ENCODE data around the gene MKRN3.
"Not testable (repeated sequence)": the region's sequence is repeated elsewhere in the genome, so short reads cannot be mapped to it uniquely, and the experiment has no call there.

MKRN3 gene

GRCh38 chr15:23570486-23570885 is 5.0 kb downstream of the MKRN3 start:
- Histone ChIP-seq H3K27ac (no peak overlapping the region), H3K27me3 (no peaks in the 10 kb centered on the region), H3K9me3 (replicated peaks in 1 of 11) (peaks cover 0 to 2% (median 0%) of the 10 kb centered on the region in 11 experiments; a peak in 3 of 22 replicates), H4K20me1 (0 out of 22 replicates have a peak, but pooled peaks cover 0 to 3% (median 0%) of the 10 kb centered on the region in 11 experiments), H3K4me3 (no peak overlapping the region), H3K9ac (no peak overlapping the region), H3K4me2 (0 out of 22 replicates have a peak overlapping the region, but pooled peaks of 1 of the 11 experiments have one; percentile 13), H3K36me3 (no peaks in the 10 kb centered on the region), H3K4me1 (peaks cover 7 to 29% (median 19%) of the 10 kb centered on the region in 10 experiments; a peak in 16 of 20 replicates)
- no peak for TF ChIP-seq Cebpa-rat (IDR thresholded peaks at IDR 0.05)

- H3K27ac ChIP-seq, result no peak overlapping the region
- H3K4me2 ChIP-seq, result no peak overlapping the region
- 0 out of 22 replicates have a peak, but pooled peaks cover 0 to 3% (median 0%) of the 10 kb centered on the region in 11 experiments for H4K20me1 ChIP-seq
- no peak overlapping the region for H3K9ac ChIP-seq
- H3K4me3 ChIP-seq, result no peak overlapping the region
- no peak for TF ChIP-seq Cebpa-rat (IDR thresholded peaks at IDR 0.05)
- no peaks in the 10 kb centered on the region for H3K27me3 ChIP-seq
- H3K36me3 ChIP-seq, result no peaks in the 10 kb centered on the region
- no peaks in the 10 kb centered on the region for H3K9me3 ChIP-seq (replicated peaks in 1 of 11)
- peaks cover 0 to 6% (median 0%) of the 10 kb centered on the region in 10 experiments; a peak in 3 of 20 replicates for H3K4me1 ChIP-seq
Observed at GRCh38 chr15:23572844-23573243, 7.4 kb downstream of the MKRN3 start.

- no peak overlapping the region for H3K9ac ChIP-seq
- H3K9me3 ChIP-seq (replicated peaks in 1 of 11), result no peaks in the 10 kb centered on the region
- H4K20me1 ChIP-seq, result 0 out of 22 replicates have a peak, but pooled peaks cover 0 to 3% (median 0%) of the 10 kb centered on the region in 11 experiments
- H3K36me3 ChIP-seq, result no peaks in the 10 kb centered on the region
- no peaks in the 10 kb centered on the region for H3K27me3 ChIP-seq
- no peak overlapping the region for H3K4me2 ChIP-seq
- H3K4me1 ChIP-seq, result no peaks in the 10 kb centered on the region
- no peak overlapping the region for H3K4me3 ChIP-seq
- H3K27ac ChIP-seq, result no peak overlapping the region
- TF ChIP-seq Cebpa-rat (IDR thresholded peaks at IDR 0.05), result no peak
Observed at GRCh38 chr15:23574742-23575141, 9.3 kb downstream of the MKRN3 start.

GRCh38 chr15:23576061-23576460 is 10.6 kb downstream of the MKRN3 start:
- no peak overlapping the region for H3K4me2 ChIP-seq
- no peak for TF ChIP-seq Cebpa-rat (IDR thresholded peaks at IDR 0.05)

GRCh38 chr15:23578521-23579150 is 13.2 kb downstream of the MKRN3 start:
- no peaks in the 10 kb centered on the region for H3K36me3 ChIP-seq
- no peak overlapping the region for H3K27ac ChIP-seq
- H3K4me2 ChIP-seq, result no peak overlapping the region
- TF ChIP-seq Cebpa-rat (IDR thresholded peaks at IDR 0.05), result no peak
- H4K20me1 ChIP-seq, result 0 out of 22 replicates have a peak, but pooled peaks cover 0 to 3% (median 0%) of the 10 kb centered on the region in 11 experiments
- H3K4me1 ChIP-seq, result peaks cover 0 to 12% (median 8%) of the 10 kb centered on the region in 10 experiments; a peak in 10 of 20 replicates
- no peaks in the 10 kb centered on the region for H3K9me3 ChIP-seq (replicated peaks in 1 of 11)
- no peak overlapping the region for H3K9ac ChIP-seq
- H3K27me3 ChIP-seq, result no peaks in the 10 kb centered on the region
- no peak overlapping the region for H3K4me3 ChIP-seq

More at GRCh38 chr15:23576061-23576460, 10.6 kb downstream of the MKRN3 start:
- Histone ChIP-seq H3K4me1 (no peaks in the 10 kb centered on the region), H3K36me3 (no peaks in the 10 kb centered on the region), H4K20me1 (0 out of 22 replicates have a peak, but pooled peaks cover 0 to 3% (median 0%) of the 10 kb centered on the region in 11 experiments), H3K27me3 (no peaks in the 10 kb centered on the region), H3K9ac (no peak overlapping the region), H3K4me3 (no peak overlapping the region), H3K27ac (no peak overlapping the region), H3K9me3 (replicated peaks in 1 of 11) (no peaks in the 10 kb centered on the region)

- TF ChIP-seq Cebpa-rat (IDR thresholded peaks at IDR 0.05), result no peak
- Histone ChIP-seq H3K4me2 (no peak overlapping the region), H3K4me3 (no peak overlapping the region), H3K27ac (no peak overlapping the region), H3K36me3 (no peaks in the 10 kb centered on the region), H3K9ac (no peak overlapping the region), H3K9me3 (replicated peaks in 1 of 11) (no peaks in the 10 kb centered on the region), H4K20me1 (no peaks in the 10 kb centered on the region), H3K27me3 (no peaks in the 10 kb centered on the region), H3K4me1 (peaks cover 0 to 13% (median 8%) of the 10 kb centered on the region in 10 experiments; a peak in 8 of 20 replicates)
Observed at GRCh38 chr15:23588268-23588667, 22.8 kb downstream of the MKRN3 start.

GRCh38 chr15:23589012-23589411 is 23.5 kb downstream of the MKRN3 start:
- Histone ChIP-seq H3K9ac (no peak overlapping the region), H3K27me3 (no peaks in the 10 kb centered on the region), H3K4me1 (peaks cover 0 to 7% (median 4%) of the 10 kb centered on the region in 10 experiments; a peak in 7 of 20 replicates), H3K4me2 (no peak overlapping the region), H3K4me3 (no peak overlapping the region), H3K9me3 (replicated peaks in 1 of 11) (no peaks in the 10 kb centered on the region), H3K36me3 (no peaks in the 10 kb centered on the region), H4K20me1 (no peaks in the 10 kb centered on the region), H3K27ac (no peak overlapping the region)
- no peak for TF ChIP-seq Cebpa-rat (IDR thresholded peaks at IDR 0.05)

GRCh38 chr15:23594252-23594770 is 28.8 kb downstream of the MKRN3 start:
- Histone ChIP-seq H3K9me3 (replicated peaks in 1 of 11) (no peaks in the 10 kb centered on the region), H3K9ac (no peak overlapping the region), H3K4me2 (no peak overlapping the region), H3K36me3 (no peaks in the 10 kb centered on the region), H3K4me3 (no peak overlapping the region), H3K4me1 (no peaks in the 10 kb centered on the region), H4K20me1 (no peaks in the 10 kb centered on the region), H3K27ac (no peak overlapping the region), H3K27me3 (no peaks in the 10 kb centered on the region)
- no peak for TF ChIP-seq Cebpa-rat (IDR thresholded peaks at IDR 0.05)

GRCh38 chr15:23595368-23595767 is 29.9 kb downstream of the MKRN3 start:
- Histone ChIP-seq H3K4me1 (no peaks in the 10 kb centered on the region), H3K36me3 (no peaks in the 10 kb centered on the region), H4K20me1 (no peaks in the 10 kb centered on the region), H3K9me3 (replicated peaks in 1 of 11) (no peaks in the 10 kb centered on the region), H3K4me2 (no peak overlapping the region), H3K4me3 (no peak overlapping the region), H3K27me3 (no peaks in the 10 kb centered on the region), H3K9ac (no peak overlapping the region), H3K27ac (no peak overlapping the region)
- TF ChIP-seq Cebpa-rat (IDR thresholded peaks at IDR 0.05), result no peak

- no peaks in the 10 kb centered on the region for H3K9me3 ChIP-seq (replicated peaks in 1 of 11)
- no peak overlapping the region for H3K27ac ChIP-seq
- no peak for TF ChIP-seq Cebpa-rat (IDR thresholded peaks at IDR 0.05)
- H3K4me2 ChIP-seq, result no peak overlapping the region
- no peaks in the 10 kb centered on the region for H3K4me1 ChIP-seq
- H3K4me3 ChIP-seq, result no peak overlapping the region
- no peaks in the 10 kb centered on the region for H4K20me1 ChIP-seq
- H3K27me3 ChIP-seq, result no peaks in the 10 kb centered on the region
- no peaks in the 10 kb centered on the region for H3K36me3 ChIP-seq
- H3K9ac ChIP-seq, result no peak overlapping the region
Observed at GRCh38 chr15:23596736-23597135, 31.3 kb downstream of the MKRN3 start.

GRCh38 chr15:23597278-23597677 is 31.8 kb downstream of the MKRN3 start:
- not testable (repeated sequence) for H3K9me3 ChIP-seq (replicated peaks in 1 of 11); H3K27me3 ChIP-seq; H3K4me3 ChIP-seq; H3K9ac ChIP-seq; H3K4me2 ChIP-seq; H4K20me1 ChIP-seq; H3K27ac ChIP-seq; H3K36me3 ChIP-seq; H3K4me1 ChIP-seq

Data from BLaER1 treated with 17β-estradiol and CSF1 and Interleukin-3, amounts not matched to agents 10 nM and 100 nM (cell line).